Neural progenitor cell (in vitro differentiated cells): Measurements from ENCODE around the gene SLC38A10. TPM values are rescaled to one million over a fixed set of nuclear protein-coding genes. Genes with fewer than 3 reads are reported as not detected.
A peak's percentile ranks its signal among the peaks of the same experiment; 100 is the strongest.

Source experiments
- DNase-seq: peaks from one replicate; pipeline ENCODE4 v3.0.0-alpha.2; 2016; ENCODE audit warnings: low spot score
- H2AFZ ChIP-seq: fragments of 200-600 bp; sonication (generic); replicated peaks from 2 replicates; pipeline ENCODE4 v1.6.1; 2016; ENCODE audit warnings: antibody characterized with exemption
- H3F3A ChIP-seq: fragments of 200-600 bp; sonication (generic); 2 replicates; pipeline ENCODE4 v1.6.1; 2016; ENCODE audit warnings: antibody characterized with exemption, low read depth
- H3K27ac ChIP-seq: fragments of 200-600 bp; sonication (generic); 2 replicates; pipeline ENCODE4 v1.5.1; 2016; ENCODE audit warnings: mild to moderate bottlenecking
- H3K27me3 ChIP-seq: fragments of 200-600 bp; sonication (generic); 2 replicates; pipeline ENCODE4 v1.6.1; 2016; ENCODE audit warnings: mild to moderate bottlenecking, moderate library complexity
- H3K36me3 ChIP-seq: fragments of 200-600 bp; sonication (generic); 2 replicates; pipeline ENCODE4 v1.5.1; 2016
- H3K4me1 ChIP-seq: fragments of 200-600 bp; sonication (generic); 2 replicates; pipeline ENCODE4 v1.6.1; 2016; ENCODE audit warnings: mixed run types
- H3K4me2 ChIP-seq: fragments of 200-600 bp; sonication (generic); 2 replicates; pipeline ENCODE4 v1.6.1; 2016
- H3K4me3 ChIP-seq: fragments of 200-600 bp; sonication (generic); 2 replicates; pipeline ENCODE4 v1.5.1; 2016
- H3K79me2 ChIP-seq: fragments of 200-600 bp; sonication (generic); 2 replicates; pipeline ENCODE4 v1.6.1; 2016; ENCODE audit warnings: low read depth
- H3K9ac ChIP-seq: fragments of 200-600 bp; sonication (generic); 2 replicates; pipeline ENCODE4 v1.6.1; 2016
- H3K9me3 ChIP-seq: fragments of 200-600 bp; sonication (generic); 2 replicates; pipeline ENCODE4 v1.5.1; 2016; ENCODE audit warnings: low read depth
- H4K20me1 ChIP-seq: fragments of 200-600 bp; sonication (generic); 2 replicates; pipeline ENCODE4 v1.6.1; 2016; ENCODE audit warnings: low read depth
- H3K27ac Mint-ChIP-seq: 3 replicates; pipeline ENCODE4 v1.8.0; 2021; ENCODE audit warnings: mixed read lengths
- H3K27me3 Mint-ChIP-seq: 2 replicates; pipeline ENCODE4 v1.8.0; 2022; ENCODE audit warnings: low read depth, mild to moderate bottlenecking, inconsistent platforms, moderate library complexity, mixed read lengths; ENCODE audit not compliant: insufficient read depth
- H3K36me3 Mint-ChIP-seq: 3 replicates; pipeline ENCODE4 v1.8.0; 2021; ENCODE audit warnings: mixed read lengths
- H3K4me1 Mint-ChIP-seq: 3 replicates; pipeline ENCODE4 v1.8.0; 2021; ENCODE audit warnings: mixed read lengths
- H3K4me3 Mint-ChIP-seq: 3 replicates; pipeline ENCODE4 v1.8.0; 2021; ENCODE audit warnings: mild to moderate bottlenecking, moderate library complexity, mixed read lengths
- H3K9me3 Mint-ChIP-seq: 3 replicates; pipeline ENCODE4 v1.8.0; 2020; ENCODE audit warnings: mixed read lengths
- CTCF ChIP-seq: fragments of 200-600 bp; sonication (generic); IDR thresholded peaks from 2 replicates; pipeline ENCODE4 v1.5.1; 2017; ENCODE audit warnings: antibody characterized with exemption, mild to moderate bottlenecking
- EZH2 ChIP-seq: fragments of 200-600 bp; sonication (generic); IDR thresholded peaks from 2 replicates; pipeline ENCODE4 v1.6.1; 2017; ENCODE audit warnings: antibody characterized with exemption, mild to moderate bottlenecking, moderate library complexity
- EZH2phosphoT487 ChIP-seq: fragments of 200-600 bp; sonication (generic); IDR thresholded peaks from 2 replicates; pipeline ENCODE4 v1.6.1; 2017; ENCODE audit warnings: antibody characterized with exemption
- total RNA-seq: library from RNA; depleted of rRNA; stranded (reverse); fragments of >200 nt; gene quantifications from 2 replicates; pipeline ENCODE4 v1.2.3, GENCODE V29; 2015; ENCODE audit warnings: low replicate concordance

SLC38A10 gene
- total RNA-seq, 1 donor from 2014 or later = 8.3 TPM

GRCh38 chr17:81285179-81285878, 9.8 kb downstream of the SLC38A10 start:
- Mint-ChIP-seq H3K27ac (no peak overlapping the region), H3K4me1 (peaks cover 13% of the 10 kb centered on the region), H3K36me3 (no peaks in the 10 kb centered on the region), H3K4me3 (no peak overlapping the region), H3K9me3 (no peaks in the 10 kb centered on the region), H3K27me3 (peaks cover 2% of the 10 kb centered on the region)
- Histone ChIP-seq H3F3A (no peaks in the 10 kb centered on the region), H3K4me2 (no peak overlapping the region), H3K9me3 (no peaks in the 10 kb centered on the region), H3K27me3 (no peaks in the 10 kb centered on the region), H2AFZ (no peak overlapping the region), H4K20me1 (peaks cover 22% of the 10 kb centered on the region), H3K4me3 (no peak overlapping the region), H3K27ac (no peak overlapping the region), H3K9ac (peak overlapping the region; percentile 22), H3K79me2 (peaks cover 14% of the 10 kb centered on the region), H3K4me1 (peaks cover 12% of the 10 kb centered on the region), H3K36me3 (no peaks in the 10 kb centered on the region)
- TF ChIP-seq EZH2 (no peak), CTCF (no peak), EZH2phosphoT487 (no peak)
- peak; percentile 21 for DNase-seq

GRCh38 chr17:81282876-81283275, 12.2 kb downstream of the SLC38A10 start:
- peaks cover 14% of the 10 kb centered on the region for H4K20me1 ChIP-seq
- no peak overlapping the region for H3K27ac ChIP-seq
- no peaks in the 10 kb centered on the region for H3F3A ChIP-seq
- Mint-ChIP-seq H3K4me1 (peaks cover 13% of the 10 kb centered on the region), H3K9me3 (no peaks in the 10 kb centered on the region), H3K4me3 (no peak overlapping the region), H3K36me3 (peaks cover 4% of the 10 kb centered on the region), H3K27ac (no peak overlapping the region), H3K27me3 (peaks cover 2% of the 10 kb centered on the region)
- H3K9me3 ChIP-seq = no peaks in the 10 kb centered on the region
- H3K4me2 ChIP-seq = no peak overlapping the region
- no peak overlapping the region for H3K4me3 ChIP-seq
- peaks cover 12% of the 10 kb centered on the region for H3K4me1 ChIP-seq
- H3K36me3 ChIP-seq = no peaks in the 10 kb centered on the region
- no peak overlapping the region for H3K9ac ChIP-seq
- peaks cover 7% of the 10 kb centered on the region for H3K79me2 ChIP-seq
- no peaks in the 10 kb centered on the region for H3K27me3 ChIP-seq
- no peak for DNase-seq
- TF ChIP-seq CTCF = no peak
- no peak for TF ChIP-seq EZH2
- no peak overlapping the region for H2AFZ ChIP-seq

GRCh38 chr17:81282141-81282540, 13.0 kb downstream of the SLC38A10 start:
- no peak overlapping the region for H2AFZ ChIP-seq

More at GRCh38 chr17:81282141-81282540, 13.0 kb downstream of the SLC38A10 start:
- no peak overlapping the region for H3K27ac Mint-ChIP-seq
- H3F3A ChIP-seq = no peaks in the 10 kb centered on the region
- H3K36me3 Mint-ChIP-seq = peaks cover 4% of the 10 kb centered on the region
- H3K27ac ChIP-seq = no peak overlapping the region
- no peaks in the 10 kb centered on the region for H3K9me3 ChIP-seq
- no peaks in the 10 kb centered on the region for H3K36me3 ChIP-seq
- peaks cover 2% of the 10 kb centered on the region for H3K27me3 Mint-ChIP-seq
- peaks cover 7% of the 10 kb centered on the region for H3K79me2 ChIP-seq
- peaks cover 12% of the 10 kb centered on the region for H3K4me1 ChIP-seq
- H3K4me3 Mint-ChIP-seq = no peak overlapping the region
- H3K9me3 Mint-ChIP-seq = no peaks in the 10 kb centered on the region
- H3K4me2 ChIP-seq = no peak overlapping the region
- TF ChIP-seq EZH2phosphoT487 (no peak), EZH2 (no peak), CTCF (no peak)
- H3K27me3 ChIP-seq = no peaks in the 10 kb centered on the region
- H3K9ac ChIP-seq = no peak overlapping the region
- peaks cover 13% of the 10 kb centered on the region for H3K4me1 Mint-ChIP-seq
- peaks cover 14% of the 10 kb centered on the region for H4K20me1 ChIP-seq
- DNase-seq = no peak
- no peak overlapping the region for H3K4me3 ChIP-seq
